H1 (cell line): ENCODE data around the gene ZNF536. TPM values are rescaled to one million over a fixed set of nuclear protein-coding genes. Genes with fewer than 3 reads are reported as not detected.

Experiments used
- CTCF ChIA-PET: fragments of 300-600 bp; sonication (Branson Sonifier 250); formaldehyde crosslinking; loops from one replicate; lab custom pipeline; 2021; ENCODE audit not compliant: partially characterized antibody; lab: Charles Lee
- POLR2A ChIA-PET: fragments of 300-600 bp; sonication (Branson Sonifier 250); formaldehyde crosslinking; loops from one replicate; lab custom pipeline; 2021; ENCODE audit warnings: inconsistent platforms; ENCODE audit not compliant: partially characterized antibody; lab: Charles Lee
- DNase-seq, 2 experiments: peaks; one replicate each; pipeline versions ENCODE4 v3.0.0 to v3.0.0-alpha.2; 2010 to 2022; ENCODE audit warnings: low spot score in 2 of 2, low read depth in 1 of 2, mixed read lengths in 1 of 2
- FAIRE-seq: peaks from 2 replicates; lab custom pipeline; 2011; peaks lifted over from hg19 to GRCh38; lab: Jason Lieb, UNC
- H2AFZ ChIP-seq: 2 replicates; pipeline ENCODE4 v1.8.1; 2012; ENCODE audit warnings: low read length, inconsistent platforms
- H2AK5ac ChIP-seq: 2 replicates; pipeline ENCODE4 v1.6.1; 2013; ENCODE audit warnings: low read depth, low read length
- H2BK120ac ChIP-seq: replicated peaks from 2 replicates; pipeline ENCODE3; 2013; ENCODE audit warnings: low read depth, low read length, inconsistent platforms
- H2BK12ac ChIP-seq: 2 replicates; pipeline ENCODE4 v1.6.1; 2013; ENCODE audit warnings: low read depth, low read length
- H2BK15ac ChIP-seq: 2 replicates; pipeline ENCODE4 v1.6.1; 2013; ENCODE audit warnings: low read length
- H2BK20ac ChIP-seq: 2 replicates; pipeline ENCODE4 v1.6.1; 2013; ENCODE audit warnings: low read length
- H2BK5ac ChIP-seq: 2 replicates; pipeline ENCODE4 v1.6.1; 2013; ENCODE audit warnings: low read depth, low read length
- H3K14ac ChIP-seq: 2 replicates; pipeline ENCODE4 v1.6.1; 2013; ENCODE audit warnings: inconsistent platforms; ENCODE audit not compliant: insufficient read length
- H3K18ac ChIP-seq: 2 replicates; pipeline ENCODE4 v1.6.1; 2013; ENCODE audit warnings: low read length; ENCODE audit errors: extremely low read depth
- H3K23ac ChIP-seq: 2 replicates; pipeline ENCODE4 v1.6.1; 2013; ENCODE audit warnings: inconsistent platforms; ENCODE audit not compliant: insufficient read length
- H3K23me2 ChIP-seq: 2 replicates; pipeline ENCODE4 v1.6.1; 2013; ENCODE audit warnings: low read depth, low read length
- H3K27ac ChIP-seq: 2 replicates; pipeline ENCODE4 v1.6.1; 2011; ENCODE audit warnings: low read depth, low read length, inconsistent platforms
- H3K27me3 ChIP-seq, 4 experiments: replicated peaks in 1 of 4; 1 replicate in 1 of 4; 2 replicates in 3 of 4; pipeline versions ENCODE4 v1.6.1 to v1.8.1; 2011 to 2013; ENCODE audit warnings: low read length in 3 of 4, mild to moderate bottlenecking in 3 of 4, inconsistent platforms in 2 of 4, mixed read lengths in 2 of 4, moderate library complexity in 1 of 4; ENCODE audit not compliant: control insufficient read depth in 3 of 4, insufficient read depth in 3 of 4; ENCODE audit errors: extremely low read depth in 1 of 4
- H3K36me3 ChIP-seq, 4 experiments: 2 replicates each; pipeline versions ENCODE4 v1.6.1 to v1.8.1; 2011 to 2013; ENCODE audit warnings: mild to moderate bottlenecking in 4 of 4, low read length in 3 of 4, moderate library complexity in 2 of 4, control low read depth in 1 of 4, inconsistent platforms in 1 of 4; ENCODE audit not compliant: insufficient read depth in 4 of 4, control insufficient read depth in 2 of 4
- H3K4ac ChIP-seq: replicated peaks from 2 replicates; pipeline ENCODE3; 2013; ENCODE audit warnings: low read length, low read depth, mixed read lengths, inconsistent platforms; ENCODE audit not compliant: insufficient read length
- H3K4me1 ChIP-seq, 4 experiments: replicated peaks in 1 of 4; 1 replicate in 1 of 4; 2 replicates in 3 of 4; pipeline versions ENCODE4 v1.6.1 to v1.8.1; 2011 to 2013; ENCODE audit warnings: low read length in 3 of 4, inconsistent platforms in 2 of 4, mixed read lengths in 1 of 4; ENCODE audit not compliant: insufficient read depth in 4 of 4, control insufficient read depth in 3 of 4
- H3K4me2 ChIP-seq, 2 experiments: 2 replicates each; pipeline versions ENCODE4 v1.6.1 to v1.8.1; 2011 to 2013; ENCODE audit warnings: low read depth in 2 of 2, low read length in 2 of 2, control low read depth in 1 of 2, inconsistent platforms in 1 of 2, mild to moderate bottlenecking in 1 of 2; ENCODE audit not compliant: insufficient read depth in 1 of 2
- H3K4me3 ChIP-seq, 4 experiments: fragments of 200-600, 300-600 bp in 1 of 4; sonication (generic), shearing (Covaris generic), sonication (Bioruptor Twin) in 1 of 4; 2 replicates each; pipeline versions ENCODE4 v1.5.1 to v1.8.1; 2011 to 2016; ENCODE audit warnings: low read length in 4 of 4, low read depth in 3 of 4, control low read depth in 2 of 4, inconsistent platforms in 2 of 4, mild to moderate bottlenecking in 2 of 4, mixed read lengths in 1 of 4, moderate library complexity in 1 of 4; ENCODE audit not compliant: insufficient read depth in 2 of 4; ENCODE audit errors: extremely low read depth in 1 of 4
- H3K56ac ChIP-seq: replicated peaks from 2 replicates; pipeline ENCODE3; 2013; ENCODE audit warnings: low read depth, mild to moderate bottlenecking, mixed read lengths, low read length, inconsistent platforms; ENCODE audit not compliant: insufficient read length
- H3K79me1 ChIP-seq: 2 replicates; pipeline ENCODE4 v1.6.1; 2013; ENCODE audit warnings: low read depth, low read length, control low read depth
- H3K79me2 ChIP-seq, 2 experiments: 2 replicates each; pipeline versions ENCODE4 v1.6.1 to v1.8.1; 2012 to 2013; ENCODE audit warnings: low read length in 2 of 2, mild to moderate bottlenecking in 2 of 2, inconsistent platforms in 1 of 2; ENCODE audit not compliant: insufficient read depth in 2 of 2, control insufficient read depth in 1 of 2
- H3K9ac ChIP-seq, 4 experiments: replicated peaks in 1 of 4; 1 replicate in 1 of 4; 2 replicates in 3 of 4; pipeline versions ENCODE4 v1.6.1 to v1.8.1; 2011 to 2013; ENCODE audit warnings: low read depth in 3 of 4, low read length in 3 of 4, control low read depth in 2 of 4, mild to moderate bottlenecking in 2 of 4, moderate library complexity in 2 of 4, inconsistent platforms in 1 of 4; ENCODE audit errors: extremely low read depth in 1 of 4
- H3K9me3 ChIP-seq, 2 experiments: 2 replicates each; pipeline versions ENCODE4 v1.6.1 to v1.8.1; 2012 to 2013; ENCODE audit warnings: mild to moderate bottlenecking in 2 of 2, moderate library complexity in 2 of 2, control low read depth in 1 of 2, inconsistent platforms in 1 of 2, low read depth in 1 of 2, low read length in 1 of 2, mixed read lengths in 1 of 2; ENCODE audit not compliant: insufficient read depth in 2 of 2
- H4K20me1 ChIP-seq, 2 experiments: replicated peaks in 1 of 2; 2 replicates each; pipeline versions ENCODE3 to v1.8.1; 2011 to 2013; ENCODE audit warnings: inconsistent platforms in 2 of 2, low read length in 2 of 2, mild to moderate bottlenecking in 1 of 2; ENCODE audit not compliant: insufficient read depth in 2 of 2, control insufficient read depth in 1 of 2
- H4K5ac ChIP-seq: 2 replicates; pipeline ENCODE4 v1.6.1; 2013; ENCODE audit warnings: low read length, low read depth, mixed read lengths, inconsistent platforms; ENCODE audit not compliant: insufficient read length
- H4K8ac ChIP-seq: 2 replicates; pipeline ENCODE4 v1.8.0; 2013; ENCODE audit warnings: mild to moderate bottlenecking, moderate library complexity, low read length, inconsistent platforms; ENCODE audit not compliant: insufficient read depth; ENCODE audit errors: extremely low read depth
- H4K91ac ChIP-seq: replicated peaks from 2 replicates; pipeline ENCODE3; 2013; ENCODE audit warnings: low read length, mixed read lengths, inconsistent platforms; ENCODE audit not compliant: insufficient read length
- BRCA1 ChIP-seq: IDR thresholded peaks from 2 replicates; pipeline ENCODE4 v1.6.1; 2012; ENCODE audit warnings: low read depth, low read length, improper control_type of control experiment
- CREB1 ChIP-seq: IDR thresholded peaks from 2 replicates; pipeline ENCODE4 v1.6.1; 2012; ENCODE audit warnings: inconsistent platforms
- CTBP2 ChIP-seq: IDR thresholded peaks from 2 replicates; pipeline ENCODE4 v1.7.0; 2011; ENCODE audit warnings: borderline replicate concordance, mild to moderate bottlenecking, moderate library complexity, mixed read lengths, low read length; ENCODE audit not compliant: insufficient read depth, insufficient read length
- E2F6 ChIP-seq: IDR thresholded peaks from 2 replicates; pipeline ENCODE4 v1.6.1; 2012; ENCODE audit warnings: inconsistent platforms
- GABPA ChIP-seq: IDR thresholded peaks from 2 replicates; pipeline ENCODE4 v1.6.1; 2011; ENCODE audit warnings: mild to moderate bottlenecking, low read length, moderate library complexity, borderline replicate concordance; ENCODE audit not compliant: insufficient read depth
- MAX ChIP-seq: IDR thresholded peaks from 2 replicates; pipeline ENCODE4 v1.6.1; 2012; ENCODE audit warnings: inconsistent platforms
- POLR2AphosphoS5 ChIP-seq: IDR thresholded peaks from 2 replicates; pipeline ENCODE4 v1.6.1; 2011; ENCODE audit warnings: low read depth, low read length
- SIRT6 ChIP-seq: IDR thresholded peaks from one replicate; pipeline ENCODE4 v1.7.1; 2012; ENCODE audit warnings: low read length, inconsistent platforms
- SP1 ChIP-seq: IDR thresholded peaks from 2 replicates; pipeline ENCODE4 v1.6.1; 2011; ENCODE audit warnings: low read depth, low read length
- SP2 ChIP-seq: IDR thresholded peaks from 2 replicates; pipeline ENCODE4 v1.6.1; 2012; ENCODE audit warnings: mild to moderate bottlenecking, low read length, inconsistent platforms
- SP4 ChIP-seq: IDR thresholded peaks from 2 replicates; pipeline ENCODE4 v1.6.1; 2012; ENCODE audit warnings: low read length, inconsistent platforms
- SRF ChIP-seq: IDR thresholded peaks from 2 replicates; pipeline ENCODE4 v1.6.1; 2011; ENCODE audit warnings: mild to moderate bottlenecking, low read depth, low read length, moderate library complexity
- TAF1 ChIP-seq: IDR thresholded peaks from 2 replicates; pipeline ENCODE4 v1.6.1; 2011; ENCODE audit warnings: mild to moderate bottlenecking, low read depth, low read length
- TBP ChIP-seq: IDR thresholded peaks from 2 replicates; pipeline ENCODE4 v1.6.1; 2011; ENCODE audit warnings: low read depth, low read length, improper control_type of control experiment
- TEAD4 ChIP-seq: IDR thresholded peaks from 2 replicates; pipeline ENCODE4 v1.6.1; 2012; ENCODE audit warnings: low read depth, low read length, inconsistent platforms, mixed read lengths
- WGBS, 2 experiments: shearing (Covaris generic) in 1 of 2; methylation state at CpG; one replicate each; pipeline versions ENCODE4 v1.1.6 to v1.1.7; 2013 to 2015; ENCODE audit warnings: low lambda C conversion rate in 2 of 2, mixed read lengths in 2 of 2, inconsistent platforms in 1 of 2, low coverage in 1 of 2, missing lambda C conversion rate in 1 of 2; ENCODE audit not compliant: insufficient replicate concordance in 2 of 2, insufficient coverage in 1 of 2, insufficient read length in 1 of 2; ENCODE audit errors: extremely low coverage in 1 of 2, missing lambda C conversion rate in 1 of 2; 5-methylcytosine and 5-hydroxymethylcytosine counted together
- polyA plus RNA-seq, 7 experiments: library from polyadenylated mRNA; depleted of rRNA in 3 of 7; stranded (reverse) in 5 of 7; unstranded in 2 of 7; fragments of >200 nt in 5 of 7; fragments of 200-250 nt in 2 of 7; gene quantifications; 1 replicate in 5 of 7; 2 replicates in 1 of 7; 4 replicates in 1 of 7; pipeline versions ENCODE4 v1.2.1 to v1.2.3, GENCODE V29; 2011 to 2013; ENCODE audit warnings: missing spikeins in 2 of 7, mixed read lengths in 2 of 7
- total RNA-seq: library from RNA; stranded (reverse); fragmentation: NEBNext Ultra II Directional; extraction: Animal tissue kit (Norgen Biotek cat#: 25700); gene quantifications from 2 replicates; pipeline ENCODE4 v1.2.1, GENCODE V29; 2021

The ZNF536 gene
- total and polyA plus RNA-seq, 2 of the 8 experiments (the other 6 are each of a cell fraction or from before 2014, with no cell fraction given) = 0.09 to 0.11 TPM

GRCh38 chr19:30373593-30373992, 1.4 kb downstream of the ZNF536 start:
- H3K4ac ChIP-seq = no peak overlapping the region
- POLR2A ChIA-PET = interaction anchor here (0.7 to 2.2 kb wide), 7 partner anchors 8 to 282 kb away, joined by 3 to 8 read pairs (median 4); no protein-coding TSS in a partner anchor
- CTCF ChIA-PET = interaction anchor here (0.6 to 1.1 kb wide), 3 partner anchors 9 to 533 kb away, joined by 3 to 4 read pairs (median 3); no protein-coding TSS in a partner anchor
- H2BK15ac ChIP-seq = no peak overlapping the region
- no peak overlapping the region for H2BK5ac ChIP-seq
- no peak overlapping the region for H2BK120ac ChIP-seq
- WGBS, 2 experiments = 1% methylated on average over 16 of the region's 17 CpGs; no CpG with 5 or more reads in 1 of the 2 experiments
- H3K36me3 ChIP-seq = no peaks in the 10 kb centered on the region
- no peak overlapping the region for H3K27ac ChIP-seq
- H2AFZ ChIP-seq = no peak overlapping the region
- H3K4me1 ChIP-seq = peaks cover 10 to 21% (median 13%) of the 10 kb centered on the region in 4 experiments
- peak overlapping the region; percentile 55 to 74 for H3K4me2 ChIP-seq
- peaks cover 3 to 13% (median 9%) of the 10 kb centered on the region in 4 experiments for H3K27me3 ChIP-seq
- no peak overlapping the region for H2AK5ac ChIP-seq
- H2BK20ac ChIP-seq = no peak overlapping the region
- no peak overlapping the region for H3K18ac ChIP-seq
- peak overlapping the region in 2 of 4 experiments; percentile 10 to 62; a peak in 4 of 8 replicates for H3K4me3 ChIP-seq
- no peaks in the 10 kb centered on the region for H3K79me1 ChIP-seq
- H3K79me2 ChIP-seq = no peaks in the 10 kb centered on the region
- DNase-seq (peak; percentile 44 to 51), FAIRE-seq (peak; percentile 50)
- H4K20me1 ChIP-seq = peaks cover 0 to 5% of the 10 kb centered on the region in 2 experiments
- H4K91ac ChIP-seq = no peak overlapping the region
- H2BK12ac ChIP-seq = no peak overlapping the region
- H3K23ac ChIP-seq = no peak overlapping the region
- H4K5ac ChIP-seq = no peak overlapping the region
- peaks cover 8% of the 10 kb centered on the region; the same call in 1 of the 2 replicates for H3K23me2 ChIP-seq
- no peak overlapping the region for H3K56ac ChIP-seq
- H3K14ac ChIP-seq = no peak overlapping the region
- no peak overlapping the region for H3K9ac ChIP-seq
- H3K9me3 ChIP-seq = no peaks in the 10 kb centered on the region
- H4K8ac ChIP-seq = no peak overlapping the region; the same call in 1 of the 2 replicates
- TF ChIP-seq CTBP2 = no peak
- TF ChIP-seq SP4 = no peak
- TF ChIP-seq POLR2AphosphoS5 = no peak; the same call in 1 of the 2 replicates
- TF ChIP-seq CREB1 = no peak
- TF ChIP-seq GABPA = no peak
- TF ChIP-seq TBP = no peak
- peak; percentile 85 for TF ChIP-seq TEAD4
- no peak for TF ChIP-seq TAF1
- no peak for TF ChIP-seq BRCA1
- no peak for TF ChIP-seq SIRT6
- TF ChIP-seq MAX = peak; percentile 80
- TF ChIP-seq SP2 = no peak
- 0 out of 2 replicates have a peak, but pooled peaks have one; percentile 18 for TF ChIP-seq SP1
- no peak for TF ChIP-seq SRF
- peak; percentile 78 for TF ChIP-seq E2F6
